DOHH2 (cell line): ENCODE measurements around the gene PDK1.

ENCODE experiments used
- CTCF ChIP-seq: fragments of 200-600 bp; sonication (generic); IDR thresholded peaks from one replicate; pipeline ENCODE4 v1.5.1; 2014; ENCODE audit warnings: antibody characterized with exemption, mild to moderate bottlenecking, low read depth, low read length; ENCODE audit not compliant: poor library complexity, severe bottlenecking
- EZH2phosphoT487 ChIP-seq: fragments of 200-600 bp; sonication (generic); IDR thresholded peaks from 2 replicates; pipeline ENCODE4 v1.6.1; 2017; ENCODE audit warnings: borderline replicate concordance, mild to moderate bottlenecking, antibody characterized with exemption, low read length, moderate library complexity, mixed read lengths

GRCh38 chr2:172554352-172555271 lies 1.3 kb upstream of the PDK1 start:
- TF ChIP-seq CTCF (no peak), EZH2phosphoT487 (no peak)
